ENCODE results near the gene CNTN4.

- TF ChIP-seq CTCF (IDR thresholded peaks at IDR 0.05; ENCODE audit: low read length) (no peak), EZH2 (optimal IDR thresholded peaks at IDR 0.05; ENCODE audit: low read depth, low read length) (no peak)
Observed at GRCh38 chr3:2772803-2773202, 674.1 kb downstream of the CNTN4 start.
